GM18502 (cell line): ENCODE measurements around the gene GOLGA6L2.

Experiments
- ATAC-seq: cut with Tn5 transposase; IDR thresholded peaks from one replicate; pipeline ENCODE4 v1.9.1; 2021; ENCODE audit warnings: mild to moderate bottlenecking; ENCODE audit not compliant: unreplicated experiment, poor library complexity

The GOLGA6L2 gene

GRCh38 chr15:23395030-23395692, 51.9 kb downstream of the GOLGA6L2 start:
- no peak for ATAC-seq
